GM21360 (cell line): ENCODE results near the gene ZNF385D.

ENCODE experiments used
- ATAC-seq: cut with Tn5 transposase; IDR thresholded peaks from one replicate; pipeline ENCODE4 v1.9.1; 2021; ENCODE audit warnings: mild to moderate bottlenecking, moderate library complexity; ENCODE audit not compliant: unreplicated experiment

The ZNF385D gene

DNA sequence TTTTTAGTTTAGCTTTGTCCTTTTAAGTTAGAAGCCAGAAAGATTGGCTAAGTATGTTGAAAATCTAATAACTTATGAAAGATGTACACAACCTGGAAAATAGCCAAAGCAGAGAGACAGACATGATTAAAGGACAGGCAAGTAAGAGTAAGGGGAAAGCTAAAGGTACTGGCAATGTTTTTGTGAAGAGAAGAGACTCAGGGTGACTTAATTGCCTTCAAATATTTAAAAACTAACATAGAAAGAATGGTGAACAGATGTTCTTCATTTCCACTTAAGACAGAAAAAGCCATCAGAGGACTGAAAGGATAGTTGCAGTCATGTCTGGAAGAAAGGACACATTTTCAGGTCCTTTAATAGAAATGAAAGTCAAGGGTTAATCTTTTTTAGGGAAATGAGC lies 68.8 kb downstream of the ZNF385D start:
- ATAC-seq = no peak

DNA sequence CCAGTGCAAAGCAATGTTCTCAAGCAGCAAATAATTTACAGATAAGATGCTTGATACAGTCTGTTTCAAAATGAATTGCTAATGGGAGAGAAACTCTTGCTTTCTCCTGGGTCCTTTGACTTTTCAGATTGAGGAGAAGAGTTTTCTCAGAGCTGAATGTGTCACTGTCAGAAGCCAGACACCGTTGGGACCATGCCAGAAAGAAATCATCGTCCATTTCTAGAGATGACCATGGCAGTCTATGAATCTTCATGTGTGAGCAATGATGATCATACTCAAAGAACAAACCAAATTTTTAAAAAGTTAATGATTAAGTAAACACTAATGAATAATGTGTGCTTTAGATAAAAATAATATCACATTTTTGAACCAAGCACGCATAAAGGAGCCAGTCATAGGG lies 77.6 kb downstream of the ZNF385D start:
- no peak for ATAC-seq

DNA sequence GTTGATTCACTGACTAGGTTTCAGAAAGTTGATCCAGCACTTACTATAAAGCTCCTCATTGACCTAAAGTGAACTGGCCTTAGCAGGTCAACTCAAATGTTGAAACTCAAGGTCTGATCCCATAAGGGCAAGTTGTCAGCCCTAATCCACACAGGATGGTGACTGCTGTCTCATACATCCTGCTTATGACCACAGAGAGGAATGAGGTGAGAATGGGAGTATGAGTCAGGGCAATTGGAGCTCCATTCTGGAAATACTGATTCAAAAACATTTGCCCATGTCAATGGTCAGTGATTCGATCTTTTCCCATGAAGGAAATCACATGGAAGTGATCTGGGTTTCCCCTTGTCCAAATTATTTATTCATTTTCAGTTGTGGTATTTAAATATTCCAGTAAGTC lies 78.7 kb downstream of the ZNF385D start:
- ATAC-seq = no peak

DNA sequence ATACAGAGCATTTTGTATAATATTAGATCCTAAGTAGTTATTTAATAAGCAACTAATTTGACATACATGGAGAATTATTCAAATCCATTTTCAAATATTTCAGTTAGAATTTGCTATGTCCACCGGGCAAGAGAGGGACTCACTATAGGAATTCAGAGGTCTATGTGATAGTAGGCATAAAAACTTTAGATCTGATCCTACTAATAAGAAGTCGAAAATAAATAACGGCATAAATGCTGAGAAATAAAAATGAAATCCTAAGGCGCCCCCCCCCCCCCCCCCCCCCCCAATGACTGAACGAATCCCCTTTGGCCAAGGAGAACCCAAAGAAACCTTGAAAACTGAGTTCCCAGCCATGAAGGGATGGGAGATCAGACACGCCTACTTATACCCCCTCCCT lies 80.6 kb downstream of the ZNF385D start:
- ATAC-seq = no peak

GRCh38 chr3:21668012-21668411 lies 83.0 kb downstream of the ZNF385D start:
- no peak for ATAC-seq

DNA sequence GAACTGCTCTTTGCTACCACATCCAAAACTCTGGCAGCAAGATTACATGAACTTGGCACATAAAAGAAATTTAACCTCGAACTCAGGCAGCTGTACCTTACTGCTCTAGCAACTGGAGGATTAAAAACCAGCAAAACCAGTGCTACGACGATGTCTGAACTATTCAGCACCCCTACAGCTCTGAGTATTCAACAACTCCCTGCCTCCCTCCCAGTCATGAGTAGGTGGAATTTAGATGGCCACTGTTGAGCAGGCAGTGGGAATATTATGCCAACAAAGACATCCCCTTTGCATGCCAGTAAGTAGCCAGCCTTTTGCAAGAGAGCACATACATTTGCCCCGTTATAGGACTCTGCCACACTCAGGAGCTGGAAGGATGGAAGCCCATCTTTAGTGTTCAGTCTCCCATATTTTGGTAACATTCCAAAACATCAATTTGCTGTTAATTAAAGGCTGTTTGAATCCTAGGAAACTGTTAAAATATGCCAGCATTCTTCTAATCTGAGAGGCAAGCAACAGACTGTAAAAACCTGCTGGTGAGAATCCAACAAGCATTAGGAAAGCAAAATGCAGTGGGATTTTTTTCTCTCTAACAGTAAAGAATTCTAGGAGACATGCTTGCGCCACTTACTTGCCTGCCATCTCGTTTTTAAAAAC lies 85.4 kb downstream of the ZNF385D start:
- no peak for ATAC-seq

- ATAC-seq = no peak
These were observed 86.0 kb downstream of the ZNF385D start for GRCh38 chr3:21664996-21665395.

- no peak for ATAC-seq
These were observed 88.6 kb downstream of the ZNF385D start for GRCh38 chr3:21662403-21662802.

DNA sequence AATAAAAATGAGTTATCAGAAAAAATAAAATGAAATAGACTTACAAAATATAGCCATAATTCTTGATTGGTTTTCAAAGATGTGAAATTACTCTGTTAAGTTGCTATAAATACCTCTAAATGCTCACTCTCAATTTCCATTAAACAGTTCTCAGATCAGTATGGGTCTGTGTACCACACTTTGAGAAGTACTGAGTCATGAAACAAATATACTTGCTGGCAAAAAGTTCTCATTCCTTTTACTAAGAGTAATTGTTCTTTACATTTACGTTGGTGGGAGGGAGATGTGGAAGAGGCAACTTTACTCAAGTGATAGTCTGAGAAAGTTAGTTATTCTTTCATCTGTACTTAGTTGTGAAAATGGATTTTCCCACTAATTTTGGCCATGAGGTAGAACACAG lies 96.3 kb downstream of the ZNF385D start:
- no peak for ATAC-seq

- ATAC-seq = no peak
These were observed 96.8 kb downstream of the ZNF385D start for GRCh38 chr3:21654241-21654640.

DNA sequence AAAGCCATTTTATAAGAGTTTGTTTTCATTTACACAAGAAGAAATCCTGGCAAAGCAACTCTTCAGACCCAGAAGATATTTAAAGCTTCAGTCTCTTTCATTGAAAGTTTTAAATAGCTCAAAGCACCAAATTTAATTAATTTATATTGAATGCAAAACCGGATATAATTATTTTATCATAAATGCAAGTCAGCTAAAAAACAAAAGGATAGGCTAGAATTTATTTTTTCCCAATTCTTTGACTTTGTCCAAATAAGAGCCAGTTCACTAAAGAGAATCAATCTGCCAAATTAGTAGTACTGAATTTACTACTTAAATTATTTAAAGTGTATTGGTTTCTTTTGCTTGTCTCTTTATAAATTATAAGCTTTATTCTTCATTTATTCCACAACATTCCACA lies 101.5 kb downstream of the ZNF385D start:
- no peak for ATAC-seq

DNA sequence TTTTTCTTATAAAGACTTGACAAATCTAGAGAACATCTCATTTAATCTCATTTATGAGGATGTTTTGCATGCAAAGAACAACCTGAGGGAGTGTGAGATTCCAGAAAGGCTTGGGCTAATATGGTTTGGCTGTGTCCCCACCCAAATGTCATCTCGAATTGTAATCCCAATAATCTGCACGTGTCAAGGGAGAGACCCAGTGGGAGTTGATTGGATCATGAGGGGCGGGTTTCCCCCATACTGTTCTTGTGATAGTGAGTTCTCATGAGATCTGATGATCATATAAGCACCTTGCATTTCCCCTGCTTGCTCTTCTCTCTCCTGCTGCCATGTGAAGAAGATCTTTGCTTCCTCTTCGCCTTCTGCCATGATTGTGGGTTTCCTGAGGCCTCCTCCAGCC lies 103.0 kb downstream of the ZNF385D start:
- no peak for ATAC-seq

DNA sequence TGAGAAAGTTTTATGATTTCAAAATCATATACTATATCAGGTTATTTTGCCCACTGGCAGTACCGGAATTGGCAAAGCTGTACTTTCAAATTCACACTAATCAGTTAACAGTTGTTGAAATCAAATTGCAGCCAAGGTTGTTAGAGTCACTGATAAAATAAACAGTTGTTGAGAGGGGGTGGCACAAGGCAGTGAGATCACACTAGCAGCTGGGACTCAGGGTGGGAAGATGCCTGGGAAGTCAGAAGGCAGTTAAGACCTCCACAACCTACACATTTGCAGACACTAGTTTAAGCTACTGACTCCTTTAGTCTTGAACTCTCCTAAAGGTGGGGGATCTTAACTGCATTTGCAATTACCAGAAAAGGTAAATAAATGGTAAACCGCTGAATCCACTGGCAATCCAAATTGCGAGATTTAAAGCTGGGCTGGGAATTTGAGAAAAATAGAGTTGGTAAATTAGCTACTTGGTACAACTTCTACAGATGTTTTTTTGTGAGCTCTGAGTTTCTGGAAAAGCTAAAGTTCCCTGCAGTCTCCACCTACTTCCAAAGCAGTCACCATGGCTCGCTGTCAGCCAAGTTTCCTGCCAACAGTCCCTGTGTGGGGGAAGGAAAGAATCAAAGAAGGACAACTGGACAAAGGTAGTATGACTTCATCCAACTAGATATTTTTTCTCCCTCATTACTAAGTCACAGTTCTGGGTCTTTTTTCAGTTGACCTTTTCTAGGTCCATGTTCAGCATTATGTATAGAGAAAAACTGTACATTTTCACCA lies 105.7 kb downstream of the ZNF385D start:
- ATAC-seq = no peak

DNA sequence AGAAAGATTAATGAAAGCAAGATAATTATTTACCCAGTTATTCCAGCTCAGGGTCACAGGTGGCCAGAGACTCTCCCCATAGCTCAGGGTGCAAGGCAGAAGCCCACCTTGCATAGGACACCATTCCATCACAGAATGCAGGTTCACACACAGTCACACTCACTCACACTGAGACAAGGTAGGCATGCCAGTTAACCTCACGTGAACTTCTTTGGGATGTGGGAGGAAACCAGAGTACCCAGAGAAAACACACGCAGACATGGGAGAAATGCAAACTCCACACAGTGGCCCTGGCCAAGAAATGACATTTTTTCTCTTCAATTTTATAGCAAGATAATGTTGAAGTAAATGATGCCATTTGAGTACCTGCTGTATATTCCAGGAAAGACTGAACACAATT lies 106.7 kb downstream of the ZNF385D start:
- ATAC-seq = no peak

GRCh38 chr3:21643752-21644151 lies 107.3 kb downstream of the ZNF385D start:
- no peak for ATAC-seq

DNA sequence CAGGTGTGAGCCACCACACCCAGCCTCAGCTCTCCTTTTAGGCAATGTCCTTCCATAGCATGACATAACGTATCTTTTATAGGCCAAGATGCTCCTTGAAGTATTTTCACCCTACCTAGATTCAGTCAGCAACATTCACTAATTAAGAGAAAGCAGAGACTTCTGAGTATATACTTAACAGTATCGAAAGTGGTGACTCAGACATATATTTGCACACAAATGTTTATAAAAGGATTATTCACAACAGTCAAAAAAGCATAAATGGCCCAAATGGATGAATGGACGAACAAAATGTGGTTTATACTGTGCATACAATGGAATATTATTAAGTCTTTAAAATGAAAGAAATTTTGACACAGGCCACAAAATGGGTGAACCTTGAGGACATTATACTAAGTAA lies 108.6 kb downstream of the ZNF385D start:
- ATAC-seq = no peak

GRCh38 chr3:21641959-21642358 lies 109.1 kb downstream of the ZNF385D start:
- ATAC-seq = no peak

- ATAC-seq = no peak
These were observed 112.5 kb downstream of the ZNF385D start for GRCh38 chr3:21638488-21638887.

DNA sequence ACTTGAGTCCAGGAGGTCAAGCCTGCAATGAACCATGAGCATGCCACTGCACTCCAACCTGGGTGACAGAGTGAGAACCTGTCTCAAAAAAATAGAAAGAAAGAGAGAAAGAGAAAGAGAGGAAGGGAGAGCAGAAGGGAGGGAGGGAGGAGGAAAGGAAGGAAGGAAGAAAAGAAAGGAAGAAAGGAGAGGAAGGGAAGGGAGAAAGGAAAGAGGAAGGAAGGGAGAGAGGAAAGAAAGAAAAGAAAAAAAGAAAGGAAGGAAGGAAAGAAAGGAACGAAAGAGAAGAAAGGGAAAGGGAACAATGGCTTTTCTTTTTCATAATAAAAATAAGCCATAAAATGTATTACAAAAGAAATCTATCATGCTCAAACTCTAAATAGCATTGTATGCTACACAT lies 116.9 kb downstream of the ZNF385D start:
- no peak for ATAC-seq

DNA sequence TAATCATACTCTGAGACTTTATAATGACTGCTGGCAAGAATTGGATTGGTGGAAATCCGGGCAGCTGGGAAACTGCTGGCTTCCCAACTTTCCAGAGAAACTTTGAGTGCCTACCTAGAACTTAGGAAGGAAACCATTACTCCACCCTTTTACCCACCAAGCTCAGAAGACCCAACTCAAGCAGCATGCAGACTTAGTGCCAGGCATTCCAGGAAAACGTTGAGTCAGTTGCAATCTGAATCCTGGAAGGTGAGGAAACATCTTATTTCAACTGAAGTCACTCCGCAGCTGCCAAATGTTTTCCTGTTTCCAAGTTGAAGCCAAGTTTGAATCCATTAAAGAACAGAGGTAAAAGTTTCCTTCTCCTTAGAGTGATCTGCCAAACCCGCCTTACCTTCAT lies 126.5 kb downstream of the ZNF385D start:
- ATAC-seq = no peak

GRCh38 chr3:21621181-21621651 lies 129.8 kb downstream of the ZNF385D start:
- no peak for ATAC-seq

GRCh38 chr3:21620511-21621155 lies 130.4 kb downstream of the ZNF385D start:
- ATAC-seq = no peak
